ENCODE results near the gene FOXK1.
"Not testable (repeated sequence)": the region's sequence is repeated elsewhere in the genome, so short reads cannot be mapped to it uniquely, and the experiment has no call there.

Gene FOXK1

GRCh38 chr7:4681886-4682620, at the start of gene FOXK1:
Gene FOXK1 (plus strand): TSS chr7:4682295. CDS start chr7:4682309, 14 bp downstream.
- H3K9me3 ChIP-seq (ENCODE audit: insufficient read depth, low read depth, low read length), result no peaks in the 10 kb centered on the region; the same call in 1 of the 2 replicates

GRCh38 chr7:4633012-4633411, 49.1 kb upstream of the FOXK1 start:
- peaks cover 54% of the 10 kb centered on the region for H3K27me3 ChIP-seq (ENCODE audit: insufficient read depth, low read length)
- H3K4me1 ChIP-seq (ENCODE audit: insufficient read depth, low read length), result peaks cover 4% of the 10 kb centered on the region; the same call in 1 of the 2 replicates
- H3K36me3 ChIP-seq (ENCODE audit: insufficient read depth, low read depth, low read length), result no peaks in the 10 kb centered on the region
- no peak overlapping the region for H3K9ac ChIP-seq (ENCODE audit: low read depth, low read length)
- H3K27ac ChIP-seq (ENCODE audit: low read length), result no peak overlapping the region
- no peaks in the 10 kb centered on the region for H3K9me3 ChIP-seq (ENCODE audit: insufficient read depth, low read depth, low read length)
- no peak overlapping the region for H3K4me3 ChIP-seq (ENCODE audit: low read length)

More at GRCh38 chr7:4681886-4682620, at the start of gene FOXK1:
- H3K27me3 ChIP-seq (ENCODE audit: insufficient read depth, low read length), result peaks cover 50% of the 10 kb centered on the region
- H3K27ac ChIP-seq (ENCODE audit: low read length), result no peak within 1 kb of the TSS
- no peaks in the 10 kb centered on the region; the same call in 1 of the 2 replicates for H3K4me1 ChIP-seq (ENCODE audit: insufficient read depth, low read length)
- no peaks in the 10 kb centered on the region for H3K36me3 ChIP-seq (ENCODE audit: insufficient read depth, low read depth, low read length)
- peak within 1 kb of the TSS; percentile 65; the same call in 1 of the 2 replicates for H3K4me3 ChIP-seq (ENCODE audit: low read length)
- peak within 1 kb of the TSS; percentile 56; the same call in 1 of the 2 replicates for H3K9ac ChIP-seq (ENCODE audit: low read depth, low read length)

GRCh38 chr7:4634166-4634565, 47.9 kb upstream of the FOXK1 start:
- Histone ChIP-seq H3K4me3 (ENCODE audit: low read length) (no peak overlapping the region), H3K9me3 (ENCODE audit: insufficient read depth, low read depth, low read length) (no peaks in the 10 kb centered on the region), H3K36me3 (ENCODE audit: insufficient read depth, low read depth, low read length) (no peaks in the 10 kb centered on the region), H3K4me1 (ENCODE audit: insufficient read depth, low read length) (peaks cover 4% of the 10 kb centered on the region; the same call in 1 of the 2 replicates), H3K9ac (ENCODE audit: low read depth, low read length) (no peak overlapping the region), H3K27me3 (ENCODE audit: insufficient read depth, low read length) (peaks cover 46% of the 10 kb centered on the region), H3K27ac (ENCODE audit: low read length) (no peak overlapping the region)

GRCh38 chr7:4638781-4639575, 43.1 kb upstream of the FOXK1 start:
- Histone ChIP-seq H3K9ac (ENCODE audit: low read depth, low read length) (no peak overlapping the region), H3K9me3 (ENCODE audit: insufficient read depth, low read depth, low read length) (no peaks in the 10 kb centered on the region; the same call in 1 of the 2 replicates), H3K27me3 (ENCODE audit: insufficient read depth, low read length) (peaks cover 8% of the 10 kb centered on the region), H3K27ac (ENCODE audit: low read length) (no peak overlapping the region), H3K4me1 (ENCODE audit: insufficient read depth, low read length) (0 out of 2 replicates have a peak, but pooled peaks cover 3% of the 10 kb centered on the region), H3K4me3 (ENCODE audit: low read length) (no peak overlapping the region), H3K36me3 (ENCODE audit: insufficient read depth, low read depth, low read length) (no peaks in the 10 kb centered on the region)

- peak overlapping the region; percentile 61; the same call in 1 of the 2 replicates for H3K4me3 ChIP-seq (ENCODE audit: low read length)
- no peaks in the 10 kb centered on the region for H3K36me3 ChIP-seq (ENCODE audit: insufficient read depth, low read depth, low read length)
- H3K27me3 ChIP-seq (ENCODE audit: insufficient read depth, low read length), result peaks cover 11% of the 10 kb centered on the region
- H3K27ac ChIP-seq (ENCODE audit: low read length), result no peak overlapping the region
- H3K4me1 ChIP-seq (ENCODE audit: insufficient read depth, low read length), result 0 out of 2 replicates have a peak, but pooled peaks cover 3% of the 10 kb centered on the region
- no peaks in the 10 kb centered on the region; the same call in 1 of the 2 replicates for H3K9me3 ChIP-seq (ENCODE audit: insufficient read depth, low read depth, low read length)
- no peak overlapping the region for H3K9ac ChIP-seq (ENCODE audit: low read depth, low read length)
Measured at GRCh38 chr7:4641091-4641666, 40.9 kb upstream of the FOXK1 start.

- no peaks in the 10 kb centered on the region; the same call in 1 of the 2 replicates for H3K9me3 ChIP-seq (ENCODE audit: insufficient read depth, low read depth, low read length)
- peaks cover 11% of the 10 kb centered on the region for H3K27me3 ChIP-seq (ENCODE audit: insufficient read depth, low read length)
- no peak overlapping the region for H3K27ac ChIP-seq (ENCODE audit: low read length)
- no peaks in the 10 kb centered on the region for H3K36me3 ChIP-seq (ENCODE audit: insufficient read depth, low read depth, low read length)
- peak overlapping the region; percentile 64; the same call in 1 of the 2 replicates for H3K9ac ChIP-seq (ENCODE audit: low read depth, low read length)
- H3K4me1 ChIP-seq (ENCODE audit: insufficient read depth, low read length), result 0 out of 2 replicates have a peak, but pooled peaks cover 3% of the 10 kb centered on the region
- peak overlapping the region; percentile 69 for H3K4me3 ChIP-seq (ENCODE audit: low read length)
Measured at GRCh38 chr7:4641667-4642467, 40.2 kb upstream of the FOXK1 start.

GRCh38 chr7:4642468-4643203, 39.5 kb upstream of the FOXK1 start:
- peak overlapping the region; percentile 69 for H3K4me3 ChIP-seq (ENCODE audit: low read length)
- 0 out of 2 replicates have a peak, but pooled peaks cover 3% of the 10 kb centered on the region for H3K4me1 ChIP-seq (ENCODE audit: insufficient read depth, low read length)
- H3K9me3 ChIP-seq (ENCODE audit: insufficient read depth, low read depth, low read length), result no peaks in the 10 kb centered on the region; the same call in 1 of the 2 replicates
- H3K27ac ChIP-seq (ENCODE audit: low read length), result no peak overlapping the region
- H3K9ac ChIP-seq (ENCODE audit: low read depth, low read length), result peak overlapping the region; percentile 64; the same call in 1 of the 2 replicates
- peaks cover 11% of the 10 kb centered on the region for H3K27me3 ChIP-seq (ENCODE audit: insufficient read depth, low read length)
- H3K36me3 ChIP-seq (ENCODE audit: insufficient read depth, low read depth, low read length), result no peaks in the 10 kb centered on the region

GRCh38 chr7:4643204-4643471, 39.0 kb upstream of the FOXK1 start:
- H3K4me1 ChIP-seq (ENCODE audit: insufficient read depth, low read length); H3K27ac ChIP-seq (ENCODE audit: low read length); H3K9me3 ChIP-seq (ENCODE audit: insufficient read depth, low read depth, low read length); H3K4me3 ChIP-seq (ENCODE audit: low read length); H3K9ac ChIP-seq (ENCODE audit: low read depth, low read length); H3K36me3 ChIP-seq (ENCODE audit: insufficient read depth, low read depth, low read length): not testable (repeated sequence)
- peaks cover 11% of the 10 kb centered on the region for H3K27me3 ChIP-seq (ENCODE audit: insufficient read depth, low read length)

GRCh38 chr7:4645246-4645645, 36.8 kb upstream of the FOXK1 start:
- Histone ChIP-seq H3K27me3 (ENCODE audit: insufficient read depth, low read length) (peaks cover 11% of the 10 kb centered on the region), H3K9ac (ENCODE audit: low read depth, low read length) (no peak overlapping the region), H3K4me3 (ENCODE audit: low read length) (no peak overlapping the region), H3K36me3 (ENCODE audit: insufficient read depth, low read depth, low read length) (no peaks in the 10 kb centered on the region), H3K9me3 (ENCODE audit: insufficient read depth, low read depth, low read length) (no peaks in the 10 kb centered on the region; the same call in 1 of the 2 replicates), H3K27ac (ENCODE audit: low read length) (no peak overlapping the region), H3K4me1 (ENCODE audit: insufficient read depth, low read length) (0 out of 2 replicates have a peak, but pooled peaks cover 3% of the 10 kb centered on the region)

- no peak overlapping the region for H3K9ac ChIP-seq (ENCODE audit: low read depth, low read length)
- H3K27me3 ChIP-seq (ENCODE audit: insufficient read depth, low read length), result peaks cover 4% of the 10 kb centered on the region; the same call in 1 of the 2 replicates
- no peaks in the 10 kb centered on the region for H3K36me3 ChIP-seq (ENCODE audit: insufficient read depth, low read depth, low read length)
- no peak overlapping the region for H3K27ac ChIP-seq (ENCODE audit: low read length)
- no peaks in the 10 kb centered on the region for H3K4me1 ChIP-seq (ENCODE audit: insufficient read depth, low read length)
- H3K4me3 ChIP-seq (ENCODE audit: low read length), result no peak overlapping the region
- H3K9me3 ChIP-seq (ENCODE audit: insufficient read depth, low read depth, low read length), result no peaks in the 10 kb centered on the region; the same call in 1 of the 2 replicates
Measured at GRCh38 chr7:4648111-4648510, 34.0 kb upstream of the FOXK1 start.

Data from iPS-20b (cell line).